Gastroesophageal sphincter (tissue), 4 donors: ENCODE measurements around the gene B4GALNT3. TPM values are rescaled to one million over a fixed set of nuclear protein-coding genes. Genes with fewer than 3 reads are reported as not detected.

ENCODE experiments used
- ATAC-seq: fragments of 150-250 bp; one replicate; pipeline ENCODE4 v1.9.1; 2016; ENCODE audit warnings: mild to moderate bottlenecking, moderate library complexity
- H3K27ac ChIP-seq, 4 donors: fragments of 200-600 bp; sonication (generic) in 3 of 4; 1 replicate in 3 of 4; 2 replicates in 1 of 4; pipeline ENCODE4 v1.5.1; 2016 to 2019
- H3K27me3 ChIP-seq: fragments of 200-600 bp; sonication (generic); one replicate; pipeline ENCODE4 v1.5.1; 2019
- H3K36me3 ChIP-seq, 2 donors: fragments of 200-600 bp; sonication (generic); one replicate each; pipeline ENCODE4 v1.5.1; 2019; ENCODE audit warnings: control low read depth in 1 of 2
- H3K4me1 ChIP-seq, 3 donors: fragments of 200-600 bp; sonication (generic); 1 replicate in 2 of 3; 2 replicates in 1 of 3; pipeline ENCODE4 v1.5.1; 2016 to 2019; ENCODE audit warnings: control low read depth in 2 of 3
- H3K4me3 ChIP-seq, 2 donors: fragments of 200-600 bp; sonication (generic); one replicate each; pipeline ENCODE4 v1.5.1; 2019; ENCODE audit warnings: mild to moderate bottlenecking in 1 of 2, moderate library complexity in 1 of 2
- H3K9me3 ChIP-seq, 3 donors: fragments of 200-600 bp; sonication (generic); one replicate each; pipeline ENCODE4 v1.5.1; 2017 to 2019; ENCODE audit warnings: control low read depth in 2 of 3
- CTCF ChIP-seq, 4 experiments: fragments of 200-600 bp in 2 of 4; fragments of 450-650 bp in 2 of 4; sonication (generic) in 1 of 4; IDR thresholded peaks; one replicate each; pipeline ENCODE4 v1.5.1; 2017 to 2019; ENCODE audit warnings: antibody characterized with exemption in 4 of 4, mild to moderate bottlenecking in 2 of 4, moderate library complexity in 2 of 4
- EP300 ChIP-seq: sonication (generic); formaldehyde crosslinking; IDR thresholded peaks from one replicate; pipeline ENCODE4 v1.6.1; 2017; ENCODE audit warnings: antibody characterized with exemption, mild to moderate bottlenecking
- POLR2A ChIP-seq, 2 donors: fragments of 450-650 bp; IDR thresholded peaks; one replicate each; pipeline ENCODE4 v1.6.1; 2017; ENCODE audit warnings: antibody characterized with exemption in 2 of 2, mild to moderate bottlenecking in 2 of 2, moderate library complexity in 1 of 2
- POLR2AphosphoS5 ChIP-seq: sonication (generic); formaldehyde crosslinking; IDR thresholded peaks from one replicate; pipeline ENCODE4 v1.6.1; 2017; ENCODE audit warnings: antibody characterized with exemption
- WGBS, 2 donors: methylation state at CpG; one replicate each; pipeline ENCODE4 v1.1.5; 2018; ENCODE audit warnings: low coverage in 1 of 2; 5-methylcytosine and 5-hydroxymethylcytosine counted together
- total RNA-seq, 4 donors: library from RNA; depleted of rRNA; stranded (reverse); fragments of >200 nt; gene quantifications; one replicate each; pipeline ENCODE4 v1.1.0, GENCODE V29; 2016

B4GALNT3 gene
- total RNA-seq, 4 donors from 2014 or later, result 0.54 to 1.6 (median 1.4) TPM; not detected in 1

- Histone ChIP-seq H3K4me1 (peaks cover 0 to 22% (median 10%) of the 10 kb centered on the region in 3 donors), H3K4me3 (peak overlapping the region; percentile 40 to 65), H3K9me3 (no peaks in the 10 kb centered on the region), H3K27me3 (peaks cover 78% of the 10 kb centered on the region), H3K27ac (peak overlapping the region in 1 of 4 donors; percentile 25), H3K36me3 (no peaks in the 10 kb centered on the region)
- TF ChIP-seq EP300 (no peak), CTCF (IDR thresholded peaks at IDR 0.05) (no peak)
- ATAC-seq, result peak; percentile 58
- 24 to 36% methylated on average over 4 to 9 of the region's 109 CpGs for WGBS, 2 donors
These were observed 807 bp downstream of the B4GALNT3 start for GRCh38 chr12:460261-461230.

- H3K36me3 ChIP-seq, result no peaks in the 10 kb centered on the region
- WGBS, 2 donors, result 63 to 69% methylated on average over 7 to 11 of the region's 13 CpGs
- H3K27ac ChIP-seq, result no peak overlapping the region
- no peak for ATAC-seq
- no peak overlapping the region for H3K4me3 ChIP-seq
- H3K27me3 ChIP-seq, result peaks cover 77% of the 10 kb centered on the region
- H3K9me3 ChIP-seq, result no peaks in the 10 kb centered on the region
- TF ChIP-seq EP300 (no peak), POLR2AphosphoS5 (no peak), POLR2A (IDR thresholded peaks at IDR 0.05) (no peak), CTCF (IDR thresholded peaks at IDR 0.05) (no peak)
- peaks cover 0 to 22% (median 10%) of the 10 kb centered on the region in 3 donors for H3K4me1 ChIP-seq
These were observed 1.7 kb downstream of the B4GALNT3 start for GRCh38 chr12:461425-461824.

- Histone ChIP-seq H3K4me1 (peaks cover 0 to 22% (median 10%) of the 10 kb centered on the region in 3 donors), H3K9me3 (no peaks in the 10 kb centered on the region), H3K27ac (no peak overlapping the region), H3K4me3 (no peak overlapping the region), H3K27me3 (peaks cover 62% of the 10 kb centered on the region), H3K36me3 (no peaks in the 10 kb centered on the region)
- no peak for ATAC-seq
- TF ChIP-seq POLR2AphosphoS5 (no peak), EP300 (no peak), POLR2A (IDR thresholded peaks at IDR 0.05) (no peak), CTCF (IDR thresholded peaks at IDR 0.05) (no peak)
- 71 to 74% methylated on average over 5 to 6 of the region's 6 CpGs for WGBS, 2 donors
These were observed 3.4 kb downstream of the B4GALNT3 start for GRCh38 chr12:462936-463705.

GRCh38 chr12:464484-465267, 4.9 kb downstream of the B4GALNT3 start:
- Histone ChIP-seq H3K4me1 (peaks cover 0 to 15% (median 6%) of the 10 kb centered on the region in 3 donors), H3K27ac (no peak overlapping the region), H3K9me3 (no peaks in the 10 kb centered on the region), H3K4me3 (no peak overlapping the region), H3K27me3 (peaks cover 46% of the 10 kb centered on the region), H3K36me3 (no peaks in the 10 kb centered on the region)
- 71% methylated on average over 5 to 11 of the region's 16 CpGs for WGBS, 2 donors
- TF ChIP-seq CTCF (IDR thresholded peaks at IDR 0.05) (no peak), EP300 (no peak), POLR2AphosphoS5 (no peak), POLR2A (IDR thresholded peaks at IDR 0.05) (no peak)
- no peak for ATAC-seq
